Activated naive CD4-positive, alpha-beta T cell treated with anti-CD3 and anti-CD28 coated beads, Interleukin-2, amount 50 U/mL, for 16 hours (primary cell): ENCODE results near the gene LCN10.
"Not testable (repeated sequence)": the region's sequence is repeated elsewhere in the genome, so short reads cannot be mapped to it uniquely, and the experiment has no call there.

Experiments used
- DNase-seq: peaks from one replicate; pipeline ENCODE4 v3.0.0-alpha.2; 2020

The LCN10 gene

DNA sequence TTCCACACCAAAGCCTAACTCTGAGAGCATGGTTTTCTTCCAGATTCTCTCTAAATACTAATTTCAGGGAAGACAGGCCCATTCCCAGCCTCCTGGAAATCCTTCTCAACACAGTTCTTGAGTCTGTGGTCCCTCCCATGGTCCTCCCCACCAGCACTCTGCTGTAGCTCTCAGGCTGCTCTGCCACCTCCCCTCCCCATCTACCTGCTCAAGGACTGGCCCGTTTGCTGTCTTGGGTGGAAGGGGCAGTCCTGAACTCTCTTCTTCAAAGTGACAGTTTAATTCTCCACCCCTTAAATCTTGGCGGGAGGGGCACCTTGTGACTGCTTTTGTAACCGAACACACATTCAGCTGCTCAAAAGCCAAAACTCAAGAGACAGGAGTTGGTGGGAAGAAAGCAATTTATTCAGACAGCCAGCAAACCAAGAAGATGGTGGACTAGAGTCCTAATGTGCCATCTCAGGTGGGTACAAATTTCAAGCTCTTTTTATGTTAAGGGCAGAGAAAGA is 29.2 kb upstream of the LCN10 start:
- no peak for DNase-seq

- peak; percentile 64 for DNase-seq
These were observed 27.0 kb upstream of the LCN10 start for GRCh38 chr9:136769710-136770191.

DNA sequence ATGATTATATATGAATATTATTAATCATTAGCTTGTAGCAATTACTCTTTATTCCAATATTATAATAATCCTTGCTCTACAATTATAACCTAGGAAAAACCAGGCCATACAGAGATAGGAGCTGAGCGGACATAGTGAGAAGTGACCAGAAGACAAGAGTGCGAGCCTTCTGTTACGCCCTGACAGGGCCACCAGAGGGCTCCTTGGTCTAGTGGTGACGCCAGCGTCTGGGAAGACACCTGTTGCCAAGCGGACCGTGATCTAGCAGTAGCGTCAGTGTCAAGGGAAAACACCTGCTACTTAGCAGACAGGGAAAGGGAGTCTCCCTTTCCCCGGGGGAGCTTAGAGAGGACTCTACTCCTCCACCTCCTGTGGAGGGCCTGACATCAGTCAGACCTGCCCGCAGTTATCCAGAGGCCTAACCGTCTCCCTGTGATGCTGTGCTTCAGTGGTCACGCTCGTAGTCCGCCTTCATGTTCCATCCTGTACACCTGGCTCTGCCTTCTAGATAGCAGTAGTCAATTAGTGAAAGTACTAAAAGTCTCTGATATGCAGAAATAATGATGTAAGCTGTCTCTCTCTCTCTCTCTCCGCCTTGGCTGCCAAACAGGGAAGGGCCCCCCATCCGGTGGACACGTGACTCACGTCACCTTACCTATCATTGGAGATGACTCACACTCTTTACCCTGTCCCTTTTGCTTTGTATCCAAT is 23.8 kb upstream of the LCN10 start:
- not testable (repeated sequence) for DNase-seq

DNA sequence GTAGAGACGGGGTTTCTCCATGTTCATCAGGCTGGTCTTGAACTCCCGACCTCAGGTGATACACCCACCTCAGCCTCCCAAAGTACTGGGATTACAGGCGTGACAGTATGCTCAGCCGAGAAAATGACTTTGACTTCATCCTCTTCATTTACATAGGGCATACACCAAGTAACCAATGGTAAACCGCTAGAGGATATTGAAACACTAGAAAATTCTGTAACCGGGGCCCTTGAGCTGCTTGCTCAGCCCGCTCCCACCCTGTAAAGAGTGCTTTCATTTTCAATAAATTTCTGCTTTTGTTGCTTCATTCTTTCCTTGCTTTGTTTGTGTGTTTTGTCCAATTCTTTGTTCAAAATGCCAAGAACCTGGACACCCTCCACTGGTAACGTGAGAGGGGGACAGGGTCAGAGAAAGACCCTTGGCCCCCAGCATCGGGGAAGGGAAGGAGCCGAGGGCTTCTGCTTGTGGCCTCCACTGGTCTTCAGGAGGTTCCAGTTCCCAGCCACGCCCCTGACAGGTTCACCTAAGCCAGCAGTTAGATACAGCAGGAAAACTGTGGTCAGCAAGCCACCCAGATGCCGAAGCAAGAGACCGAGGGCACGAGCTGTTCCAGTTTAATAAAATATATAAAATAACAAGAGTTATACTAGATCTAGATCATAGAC is 23.1 kb upstream of the LCN10 start:
- DNase-seq: not testable (repeated sequence)

GRCh38 chr9:136765041-136765440 is 22.3 kb upstream of the LCN10 start:
- no peak for DNase-seq

- no peak for DNase-seq
These were observed 21.7 kb upstream of the LCN10 start, which contains the start of gene LCN15 for GRCh38 chr9:136764301-136764891. Gene LCN15 (minus strand): TSS chr9:136764518. CDS start chr9:136764488, 30 bp downstream.

DNA sequence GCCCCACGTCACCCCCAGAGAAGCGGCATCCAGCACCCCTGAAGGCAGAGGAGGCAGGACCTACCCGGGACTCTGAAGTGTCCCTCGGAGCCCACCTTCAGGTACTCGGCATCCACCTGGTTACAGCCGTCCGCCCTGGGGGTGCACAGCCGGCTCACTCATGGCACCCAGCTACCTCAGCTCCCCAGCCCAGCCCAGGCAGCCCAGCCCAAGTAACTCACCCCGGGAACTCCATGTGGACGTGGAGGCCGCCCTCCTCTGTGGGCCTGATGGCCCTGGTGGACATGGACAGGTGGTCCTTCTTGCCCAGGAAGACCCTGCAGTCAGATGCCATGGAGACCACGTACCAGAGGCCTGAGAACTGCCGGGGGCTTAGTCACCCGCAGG is 20.9 kb upstream of the LCN10 start:
- DNase-seq: no peak

DNA sequence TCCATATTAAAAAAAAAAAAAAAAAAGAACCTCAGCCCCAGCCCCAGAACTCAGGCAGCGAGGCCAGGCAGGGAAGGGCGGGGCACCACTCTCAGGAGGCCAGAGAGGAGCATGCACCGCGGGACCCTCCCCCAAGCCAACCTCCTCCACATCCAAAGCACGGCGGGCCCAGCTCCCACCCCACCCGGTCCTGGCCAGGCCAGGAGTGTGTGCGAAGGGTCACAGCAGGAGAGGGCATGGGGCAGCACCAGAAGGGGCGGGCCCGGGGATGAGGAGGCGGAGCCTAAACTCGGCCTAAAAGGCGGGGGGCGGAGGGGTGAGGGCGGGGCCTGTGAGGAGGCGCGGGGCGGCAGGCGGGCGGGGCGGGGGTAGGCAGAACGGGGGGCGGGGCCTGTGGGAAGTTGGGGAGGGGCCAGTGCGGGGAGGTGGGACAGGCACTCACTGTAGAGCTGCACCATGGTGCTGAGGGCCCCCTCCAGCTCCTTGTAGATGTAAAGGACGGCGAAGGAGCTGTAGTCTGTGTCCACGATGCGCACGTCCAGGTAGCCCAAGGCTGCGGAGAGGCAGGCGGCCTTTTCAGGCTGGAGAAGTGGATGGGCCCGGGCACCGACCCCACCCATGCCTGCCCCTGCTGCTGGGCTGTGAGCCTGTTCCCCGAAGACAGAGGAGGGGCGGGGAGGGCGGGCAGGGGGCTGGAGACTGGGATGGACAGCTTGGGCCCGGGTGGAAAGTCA is 20.3 kb upstream of the LCN10 start:
- peak; percentile 57 for DNase-seq

DNA sequence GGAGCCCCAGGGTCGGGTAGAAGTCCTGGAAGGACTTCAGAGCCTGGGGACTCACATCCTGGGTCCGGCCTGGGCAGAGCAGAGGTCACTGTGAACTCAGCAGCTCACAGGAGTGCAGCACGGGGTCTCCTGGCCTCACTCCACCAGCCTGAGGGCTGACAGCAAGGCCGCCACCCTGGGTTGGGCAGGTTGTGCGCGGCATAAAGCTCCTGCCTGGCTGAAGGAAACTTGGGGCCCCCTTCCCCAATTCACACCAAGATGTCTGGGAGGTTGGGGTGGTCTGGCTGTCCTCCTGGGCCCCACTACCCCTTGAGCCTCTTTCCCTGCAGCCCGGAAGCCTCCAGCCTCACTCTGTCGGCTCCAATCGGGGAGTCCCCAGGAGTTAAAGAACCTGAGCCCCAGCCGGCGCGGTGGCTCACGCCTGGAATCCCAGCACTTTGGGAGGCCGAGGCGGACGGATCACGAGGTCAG is 19.5 kb upstream of the LCN10 start:
- DNase-seq: no peak

GRCh38 chr9:136761545-136761981 is 18.8 kb upstream of the LCN10 start:
- DNase-seq: no peak

- not testable (repeated sequence) for DNase-seq
These were observed 18.2 kb upstream of the LCN10 start for GRCh38 chr9:136760834-136761544.

- no peak for DNase-seq
These were observed 17.7 kb upstream of the LCN10 start for GRCh38 chr9:136760424-136760823.

- DNase-seq: no peak
These were observed 16.9 kb upstream of the LCN10 start for GRCh38 chr9:136759436-136760325.

GRCh38 chr9:136759001-136759400 is 16.3 kb upstream of the LCN10 start:
- no peak for DNase-seq

GRCh38 chr9:136757751-136758140 is 15.0 kb upstream of the LCN10 start:
- DNase-seq: no peak

DNA sequence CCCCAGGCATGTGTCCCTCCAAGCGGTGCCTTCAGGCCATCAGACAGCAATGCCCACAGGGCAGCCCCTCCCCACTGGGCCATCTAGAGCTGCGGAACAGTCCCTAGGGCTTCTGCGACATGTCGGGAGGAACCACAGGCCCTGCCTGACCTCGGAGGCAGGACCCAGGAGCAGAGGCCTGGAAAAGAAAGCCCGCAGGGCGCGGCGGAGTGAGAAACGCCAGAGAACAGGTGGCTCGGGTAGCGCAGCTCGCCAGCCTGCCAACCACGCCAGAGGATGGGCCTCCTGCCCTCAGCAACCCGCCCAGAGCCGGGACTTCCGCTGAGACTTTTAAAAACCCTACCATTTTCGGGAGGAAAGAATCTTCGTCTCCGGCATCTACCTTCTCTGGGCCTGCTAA is 14.6 kb upstream of the LCN10 start:
- no peak for DNase-seq

DNA sequence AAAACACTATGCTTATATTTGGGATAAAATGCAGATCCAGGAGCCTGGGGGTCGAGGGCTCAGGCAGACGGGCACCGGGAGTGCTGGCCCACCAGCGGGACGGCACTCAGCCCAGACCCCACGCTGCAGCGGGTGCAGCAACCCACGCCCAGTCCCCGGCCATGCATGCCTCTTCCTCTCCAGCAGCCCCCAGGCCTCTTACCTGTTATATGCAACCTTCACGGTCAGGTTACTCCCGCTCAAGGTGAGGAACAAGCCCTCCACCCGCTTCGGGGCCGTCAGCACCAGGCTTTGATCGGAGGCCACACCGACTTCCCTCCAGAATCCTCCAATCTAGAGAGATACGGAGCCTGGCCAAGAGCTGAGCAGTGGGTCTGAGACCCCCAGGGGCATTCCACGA is 14.1 kb upstream of the LCN10 start:
- no peak for DNase-seq

GRCh38 chr9:136756134-136756438 is 13.3 kb upstream of the LCN10 start:
- DNase-seq: no peak

DNA sequence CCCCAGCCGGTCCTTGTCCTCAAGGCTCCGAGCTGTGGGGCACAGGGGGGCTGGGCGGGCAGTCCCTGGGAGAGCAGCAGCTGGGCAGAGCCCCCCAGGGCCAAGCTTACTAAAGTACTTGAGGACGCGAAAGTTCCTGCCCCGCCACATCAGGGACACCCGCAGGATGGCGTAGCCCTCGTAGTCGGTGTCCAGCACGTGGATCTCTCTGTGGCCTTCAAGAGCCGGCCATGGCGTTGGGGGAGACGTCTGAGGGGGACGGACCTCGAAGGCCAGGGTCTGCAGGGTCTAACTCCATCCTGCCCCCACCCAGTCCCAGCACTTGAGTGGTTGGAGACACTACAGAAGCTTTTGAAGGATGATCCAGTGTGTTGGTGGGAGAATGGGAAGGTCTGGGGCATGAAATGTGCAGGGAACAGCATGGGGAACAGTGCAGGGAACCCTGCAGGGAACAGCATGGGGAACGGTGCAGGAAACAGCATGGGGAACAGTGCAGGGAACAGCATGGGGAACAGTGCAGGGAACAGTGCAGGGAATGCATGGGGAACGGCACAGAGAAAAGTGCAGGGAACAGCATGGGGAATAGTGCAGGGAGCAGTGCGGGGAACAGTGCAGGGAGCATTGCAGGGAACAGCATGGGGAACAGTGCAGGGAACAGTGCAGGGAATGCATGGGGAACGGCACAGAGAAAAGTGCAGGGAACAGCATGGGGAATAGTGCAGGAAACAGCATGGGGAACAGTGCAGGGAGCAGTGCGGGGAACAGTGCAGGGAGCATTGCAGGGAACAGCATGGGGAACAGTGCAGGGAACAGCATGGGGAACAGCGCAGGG is 12.8 kb upstream of the LCN10 start:
- DNase-seq: not testable (repeated sequence)

GRCh38 chr9:136754626-136755301 is 12.0 kb upstream of the LCN10 start:
- no peak for DNase-seq
